Astrocyte of the spinal cord (primary cell): Measurements from ENCODE around the gene ZNF780B.

Experiments
- DNase-seq: peaks from one replicate; pipeline ENCODE4 v3.0.0; 2011; ENCODE audit warnings: low read depth, low spot score
- H3K4me3 ChIP-seq: 2 replicates; pipeline ENCODE4 v1.5.1; 2011; ENCODE audit warnings: low read depth, mild to moderate bottlenecking, low read length, moderate library complexity
- CTCF ChIP-seq: IDR thresholded peaks from 2 replicates; pipeline ENCODE4 v1.5.1; 2012; ENCODE audit warnings: low read depth, mild to moderate bottlenecking, low read length, inconsistent platforms
- in situ Hi-C: cut with HindIII; loops from 2 replicates; pipeline ENCODE4 v1.10.0; 2017; ENCODE audit warnings: low sequenced_read_pairs

ZNF780B gene

GRCh38 chr19:39987167-39987566 is 68.9 kb downstream of the ZNF780B start:
- in situ Hi-C loops: no loop called here
- DNase-seq: no peak
- H3K4me3 ChIP-seq: no peak overlapping the region
- no peak for TF ChIP-seq CTCF

- DNase-seq: no peak
- TF ChIP-seq CTCF: no peak
- in situ Hi-C loops: no loop called here
- H3K4me3 ChIP-seq: no peak overlapping the region
Observed at GRCh38 chr19:39986643-39987042, 69.4 kb downstream of the ZNF780B start.

- no peak for TF ChIP-seq CTCF
- in situ Hi-C loops: no loop called here
- DNase-seq: no peak
- H3K4me3 ChIP-seq: no peak overlapping the region
Observed at GRCh38 chr19:39983695-39984300, 72.2 kb downstream of the ZNF780B start.

- no peak overlapping the region for H3K4me3 ChIP-seq
- TF ChIP-seq CTCF: no peak
- DNase-seq: no peak
- in situ Hi-C loops: no loop called here
Observed at GRCh38 chr19:39982883-39983282, 73.1 kb downstream of the ZNF780B start.
